GM06990 (cell line): ENCODE data around the gene PDE4DIP.
A peak's percentile ranks its signal among the peaks of the same experiment; 100 is the strongest.
"Not testable (repeated sequence)": the region's sequence is repeated elsewhere in the genome, so short reads cannot be mapped to it uniquely, and the experiment has no call there.

Source experiments
- DNase-seq: peaks from one replicate; pipeline ENCODE4 v3.0.0-alpha.2; 2011; ENCODE audit not compliant: insufficient read length; ENCODE audit errors: extremely low read depth
- H3K27me3 ChIP-seq: replicated peaks from 2 replicates; pipeline ENCODE4 v1.6.0; 2011; ENCODE audit warnings: low read length; ENCODE audit not compliant: control insufficient read depth, insufficient read depth
- H3K36me3 ChIP-seq: 2 replicates; pipeline ENCODE4 v1.5.1; 2011; ENCODE audit warnings: low read length; ENCODE audit not compliant: control insufficient read depth, insufficient read depth
- H3K4me3 ChIP-seq: replicated peaks from 2 replicates; pipeline ENCODE4 v1.5.1; 2011; ENCODE audit warnings: low read depth, mild to moderate bottlenecking, control low read depth, low read length

Gene PDE4DIP

GRCh38 chr1:148921047-148921446 lies 76.8 kb downstream of the PDE4DIP start:
- H3K4me3 ChIP-seq, DNase-seq, H3K36me3 ChIP-seq, H3K27me3 ChIP-seq: not testable (repeated sequence)

GRCh38 chr1:148923798-148924197 lies 79.6 kb downstream of the PDE4DIP start:
- not testable (repeated sequence) for DNase-seq

GRCh38 chr1:148927645-148928044 lies 83.4 kb downstream of the PDE4DIP start:
- not testable (repeated sequence) for H3K27me3 ChIP-seq, H3K36me3 ChIP-seq, H3K4me3 ChIP-seq, DNase-seq

More at GRCh38 chr1:148923798-148924197, 79.6 kb downstream of the PDE4DIP start:
- not testable (repeated sequence) for H3K4me3 ChIP-seq, H3K27me3 ChIP-seq, H3K36me3 ChIP-seq

- not testable (repeated sequence) for H3K4me3 ChIP-seq, H3K36me3 ChIP-seq, DNase-seq, H3K27me3 ChIP-seq
These were observed 85.0 kb downstream of the PDE4DIP start for GRCh38 chr1:148929253-148929652.

- not testable (repeated sequence) for DNase-seq, H3K27me3 ChIP-seq, H3K4me3 ChIP-seq, H3K36me3 ChIP-seq
These were observed 91.3 kb downstream of the PDE4DIP start for GRCh38 chr1:148935381-148936002.

GRCh38 chr1:148942906-148943305 lies 98.7 kb downstream of the PDE4DIP start:
- not testable (repeated sequence) for H3K4me3 ChIP-seq, H3K27me3 ChIP-seq, DNase-seq, H3K36me3 ChIP-seq

- not testable (repeated sequence) for DNase-seq, H3K27me3 ChIP-seq, H3K4me3 ChIP-seq, H3K36me3 ChIP-seq
These were observed 100.9 kb downstream of the PDE4DIP start for GRCh38 chr1:148945130-148945529.

GRCh38 chr1:148948768-148949167 lies 104.5 kb downstream of the PDE4DIP start:
- not testable (repeated sequence) for DNase-seq, H3K36me3 ChIP-seq, H3K4me3 ChIP-seq, H3K27me3 ChIP-seq

- peak; percentile 85 for DNase-seq
- peak overlapping the region; percentile 64 for H3K4me3 ChIP-seq
- H3K36me3 ChIP-seq, H3K27me3 ChIP-seq: not testable (repeated sequence)
These were observed 107.4 kb downstream of the PDE4DIP start for GRCh38 chr1:148951336-148952227.

GRCh38 chr1:148952253-148952937 lies 108.2 kb downstream of the PDE4DIP start:
- not testable (repeated sequence) for H3K27me3 ChIP-seq, H3K36me3 ChIP-seq, DNase-seq
- peak overlapping the region; percentile 64 for H3K4me3 ChIP-seq

GRCh38 chr1:148952938-148953616 lies 108.8 kb downstream of the PDE4DIP start:
- not testable (repeated sequence) for H3K36me3 ChIP-seq, H3K27me3 ChIP-seq
- H3K4me3 ChIP-seq, result peak overlapping the region; percentile 64
- DNase-seq, result peak; percentile 15

GRCh38 chr1:148953730-148954129 lies 109.5 kb downstream of the PDE4DIP start:
- not testable (repeated sequence) for H3K27me3 ChIP-seq, DNase-seq
- H3K4me3 ChIP-seq, result peak overlapping the region; percentile 17

GRCh38 chr1:148958343-148958742 lies 114.1 kb downstream of the PDE4DIP start:
- not testable (repeated sequence) for H3K27me3 ChIP-seq, DNase-seq, H3K36me3 ChIP-seq, H3K4me3 ChIP-seq

More at GRCh38 chr1:148953730-148954129, 109.5 kb downstream of the PDE4DIP start:
- not testable (repeated sequence) for H3K36me3 ChIP-seq
